ENCODE data around the gene STKLD1.
"Not testable (repeated sequence)": the region's sequence is repeated elsewhere in the genome, so short reads cannot be mapped to it uniquely, and the experiment has no call there.

Gene STKLD1

DNA sequence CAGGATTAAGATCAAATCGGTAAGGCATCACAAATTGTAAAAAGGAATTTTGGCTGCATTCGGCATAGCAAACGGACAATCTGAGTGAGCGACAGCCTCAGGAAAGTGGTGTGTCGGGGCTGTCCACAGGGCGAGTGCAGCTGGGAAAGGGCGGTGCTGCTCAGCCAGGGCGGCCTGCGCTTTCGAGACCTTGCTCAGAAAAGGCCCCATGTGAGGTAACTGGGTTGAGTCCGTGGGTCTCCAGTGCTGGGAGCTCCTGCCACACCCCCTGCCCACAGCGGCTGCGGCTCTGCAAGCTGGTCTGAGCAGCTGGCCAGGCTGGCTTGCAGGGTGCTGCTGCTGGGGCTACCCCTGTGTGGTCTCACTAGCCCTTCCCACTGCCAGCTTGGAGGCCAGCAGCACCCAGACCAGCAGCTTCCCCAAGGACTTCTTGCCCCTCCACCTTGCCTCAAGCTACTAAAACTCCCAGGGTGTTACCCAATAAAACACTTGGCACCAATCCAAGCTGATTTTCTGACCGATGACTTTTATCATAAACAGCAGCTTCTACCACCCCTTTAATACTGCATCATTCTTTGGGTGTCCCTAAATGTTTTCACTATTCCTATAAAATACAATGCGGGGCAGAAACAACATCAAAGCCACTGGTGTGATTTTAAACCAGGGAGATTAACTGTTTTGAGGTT is 13.7 kb upstream of the STKLD1 start:
- DNase-seq (ENCODE audit: low read depth): no peak

DNA sequence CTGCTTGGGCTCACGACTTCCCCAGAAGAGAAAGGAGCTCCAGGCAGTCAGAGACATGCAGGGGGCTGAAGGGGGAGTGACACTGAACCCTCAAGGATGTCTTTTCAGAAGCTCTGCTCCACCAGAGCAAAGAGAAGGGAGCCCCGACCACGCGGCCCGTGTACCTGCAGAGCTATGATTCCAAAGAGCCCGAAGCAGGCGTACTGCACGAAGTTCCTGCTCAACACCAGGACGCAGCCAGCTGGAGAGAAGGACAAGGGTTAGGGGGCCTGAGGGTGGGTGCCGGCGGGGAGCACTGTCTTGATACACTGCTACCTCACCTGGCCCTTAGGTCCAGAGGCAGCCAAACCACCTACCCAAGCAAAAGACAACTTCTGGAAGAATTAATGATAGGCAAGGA is 9.7 kb upstream of the STKLD1 start:
- no peak for DNase-seq (ENCODE audit: low read depth)

DNA sequence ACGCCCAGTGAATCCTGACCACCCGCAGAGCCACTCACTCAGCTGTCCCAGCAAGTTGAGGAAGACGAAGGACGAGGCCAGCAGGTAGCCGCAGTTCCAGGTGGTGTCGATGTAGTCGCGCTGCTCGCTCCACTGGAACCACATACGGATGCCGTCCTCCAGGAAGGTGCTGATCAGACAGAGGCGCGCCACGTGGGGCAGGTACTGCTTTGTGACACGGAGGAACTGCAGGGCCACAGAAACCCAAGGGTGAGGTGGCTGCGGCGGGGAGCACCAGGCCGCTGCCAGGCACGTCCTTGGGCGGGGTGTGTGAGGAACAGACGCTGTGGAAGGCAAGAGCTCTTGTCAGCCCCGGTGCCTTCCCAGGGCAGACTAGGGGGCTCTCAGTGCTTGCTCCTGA is 8.9 kb upstream of the STKLD1 start:
- DNase-seq (ENCODE audit: low read depth): no peak

DNA sequence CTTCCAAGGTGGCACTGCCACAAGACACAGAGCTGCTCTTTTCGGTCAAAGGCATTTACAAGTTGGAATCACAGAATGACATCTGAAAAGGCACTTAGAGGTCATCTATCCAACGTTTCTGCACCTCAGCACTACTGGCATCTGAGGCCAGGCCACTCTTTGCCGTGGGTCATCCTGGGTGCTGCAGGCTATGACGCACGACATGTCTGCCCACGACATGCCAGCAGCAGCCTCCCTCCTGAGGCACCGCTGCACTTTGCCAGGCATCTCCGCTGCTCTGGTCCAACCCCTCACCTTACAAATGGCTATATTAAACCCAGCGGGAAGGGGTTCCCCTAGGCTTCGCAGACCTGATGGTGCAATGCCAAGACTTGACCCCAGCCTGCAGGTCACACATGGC is 8.4 kb upstream of the STKLD1 start:
- DNase-seq (ENCODE audit: low read depth): no peak

DNA sequence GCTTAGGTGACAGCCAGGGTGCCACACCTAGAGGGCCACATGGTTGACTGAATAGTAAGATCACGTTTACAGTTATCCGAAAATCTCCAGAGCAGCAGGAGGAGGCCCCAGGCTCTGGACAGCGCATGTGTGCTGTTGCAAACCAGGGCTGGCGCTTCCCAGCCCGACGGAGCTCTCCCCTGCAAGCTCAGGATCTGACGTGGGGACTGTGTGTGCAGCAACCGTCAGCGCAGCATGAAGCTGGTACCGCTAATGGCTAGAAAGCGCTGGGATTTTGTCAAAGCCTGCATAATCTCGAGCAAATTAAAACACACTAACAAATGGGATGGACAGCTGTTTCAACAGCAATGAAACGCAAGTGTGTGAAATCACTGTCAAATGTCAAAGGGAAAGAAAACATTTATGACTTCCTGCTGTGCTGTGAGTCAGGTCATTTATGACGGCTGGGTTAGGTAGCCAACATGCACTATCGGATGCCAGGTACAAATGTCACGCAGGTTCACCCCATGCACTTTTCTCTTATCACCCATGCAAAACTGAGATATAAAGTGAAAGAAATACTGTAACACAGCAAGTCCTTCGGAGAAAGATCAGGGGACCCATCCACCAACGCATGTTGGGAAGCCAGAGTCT is 7.8 kb upstream of the STKLD1 start:
- DNase-seq (ENCODE audit: low read depth): no peak

DNA sequence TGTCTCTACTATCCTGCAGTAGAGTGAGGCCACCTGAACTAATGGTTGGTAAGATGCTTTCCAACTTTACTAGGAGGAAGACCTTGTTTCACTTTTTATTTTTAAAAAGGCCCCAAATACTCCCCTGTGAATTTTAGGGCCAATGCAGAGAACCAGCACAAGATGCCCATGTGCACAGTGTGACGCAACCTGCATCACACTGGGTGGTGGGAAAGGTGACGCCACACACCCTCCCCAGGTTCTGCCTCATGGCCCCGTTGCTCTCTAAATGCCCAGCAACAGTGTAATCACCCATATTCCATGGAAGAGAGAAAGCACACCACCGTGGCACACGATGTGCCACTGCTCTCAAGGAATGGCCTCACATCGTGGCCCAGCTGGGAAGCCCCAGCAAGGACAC is 6.7 kb upstream of the STKLD1 start:
- DNase-seq (ENCODE audit: low read depth): no peak

DNA sequence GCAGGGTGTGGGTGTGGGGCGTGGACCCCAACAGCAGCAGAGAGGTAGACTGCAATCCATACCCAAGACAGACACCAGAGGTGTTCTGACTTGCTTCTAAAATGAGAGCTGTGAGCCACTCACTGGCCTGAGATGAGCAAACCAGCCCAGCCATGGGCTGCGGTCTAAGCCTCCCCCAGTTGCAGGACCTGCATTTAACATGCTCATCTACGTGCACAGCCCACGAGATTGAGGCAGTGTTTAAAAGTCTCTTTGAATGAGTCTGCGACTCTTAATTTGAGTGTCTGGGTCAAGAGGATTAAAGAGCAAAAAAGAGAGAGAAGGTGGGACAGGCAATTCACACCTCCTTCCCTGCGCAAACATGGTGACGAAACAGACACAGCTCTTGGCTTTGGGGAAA is 6.2 kb upstream of the STKLD1 start:
- no peak for DNase-seq (ENCODE audit: low read depth)

DNA sequence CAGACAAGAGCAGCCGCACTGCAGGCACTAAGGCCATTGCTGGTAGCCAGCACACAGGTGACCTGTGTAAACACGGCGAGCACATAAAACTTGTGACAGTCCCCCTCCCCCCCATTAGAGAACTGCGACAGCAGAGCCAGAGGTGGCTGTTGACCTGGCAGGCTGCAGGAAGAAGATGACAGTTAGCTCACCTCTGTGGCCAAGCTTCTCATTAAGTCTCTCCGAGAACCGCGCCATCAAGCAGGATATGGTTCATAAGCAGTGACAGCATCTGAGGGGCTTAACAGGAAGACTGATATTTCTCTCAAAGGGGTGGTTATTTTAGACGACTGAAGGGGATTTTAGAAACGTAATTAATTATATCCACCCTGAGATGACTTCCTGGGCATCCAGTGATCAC is 5.5 kb upstream of the STKLD1 start:
- no peak for DNase-seq (ENCODE audit: low read depth)

DNA sequence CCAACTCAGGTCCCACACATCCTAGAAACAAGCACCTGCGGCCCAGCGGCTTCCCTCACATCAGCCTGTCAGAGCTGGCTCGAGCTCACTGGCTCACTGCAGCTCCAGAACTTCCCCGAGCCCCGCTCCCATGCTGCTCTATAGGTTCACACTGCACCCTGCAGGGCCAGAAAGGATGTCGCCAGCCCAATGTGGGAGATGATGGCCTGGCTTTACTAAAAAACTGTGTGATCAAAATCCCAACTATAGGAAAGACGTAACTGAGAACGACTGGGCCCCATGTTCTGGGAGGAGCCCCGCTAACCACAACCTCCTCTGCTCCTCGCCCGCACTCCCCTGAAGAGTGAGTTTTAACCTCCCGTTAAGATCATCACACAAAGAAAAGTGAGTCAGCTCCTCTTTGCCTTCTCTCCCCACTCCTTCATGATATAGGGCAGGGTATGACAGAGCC is 4.9 kb upstream of the STKLD1 start:
- peak; percentile 73 for DNase-seq (ENCODE audit: low read depth)

DNA sequence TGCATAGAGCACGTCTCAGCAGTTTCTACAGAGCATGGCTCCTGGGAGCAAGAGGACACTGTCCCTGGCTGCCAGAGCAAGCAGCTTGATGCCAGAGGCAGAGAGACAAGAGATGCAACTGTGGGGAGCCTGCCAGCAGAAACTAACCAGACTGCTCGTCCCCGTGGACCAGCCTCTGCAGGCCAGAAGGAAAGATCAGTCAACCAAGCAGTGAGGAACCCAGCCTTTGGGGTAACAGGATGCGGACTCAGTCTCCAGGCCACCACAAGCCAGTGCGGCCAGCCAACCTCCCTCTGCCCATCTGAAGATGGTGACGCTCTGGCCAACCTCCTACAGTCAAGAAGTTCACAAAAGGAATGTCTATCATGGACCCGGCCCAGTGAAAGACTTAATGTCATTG is 4.0 kb upstream of the STKLD1 start:
- DNase-seq (ENCODE audit: low read depth): no peak

DNA sequence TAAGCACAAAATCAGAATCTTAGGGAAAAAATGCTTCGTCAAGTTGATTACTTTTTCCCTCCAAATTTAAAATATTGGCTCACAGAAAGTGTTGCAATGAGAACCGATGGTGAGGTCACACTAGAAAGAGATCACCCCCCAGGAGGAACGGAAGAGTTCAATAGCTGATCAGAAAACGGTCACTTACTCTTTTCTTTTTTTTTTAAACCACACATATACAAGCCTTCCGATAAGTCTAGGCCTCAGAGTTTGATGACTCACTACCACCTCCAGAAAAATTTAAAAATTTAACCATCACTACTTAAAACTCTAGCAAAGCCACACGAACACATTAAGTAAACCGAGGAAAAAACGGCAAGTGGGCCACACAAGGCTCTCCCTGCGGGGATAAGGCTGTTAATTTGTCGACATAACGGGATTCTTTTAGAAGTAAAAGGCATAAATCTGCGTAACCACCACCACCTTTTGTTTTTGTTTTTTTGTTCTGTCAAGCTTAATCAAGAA is 1.5 kb upstream of the STKLD1 start:
- DNase-seq (ENCODE audit: low read depth): no peak

DNA sequence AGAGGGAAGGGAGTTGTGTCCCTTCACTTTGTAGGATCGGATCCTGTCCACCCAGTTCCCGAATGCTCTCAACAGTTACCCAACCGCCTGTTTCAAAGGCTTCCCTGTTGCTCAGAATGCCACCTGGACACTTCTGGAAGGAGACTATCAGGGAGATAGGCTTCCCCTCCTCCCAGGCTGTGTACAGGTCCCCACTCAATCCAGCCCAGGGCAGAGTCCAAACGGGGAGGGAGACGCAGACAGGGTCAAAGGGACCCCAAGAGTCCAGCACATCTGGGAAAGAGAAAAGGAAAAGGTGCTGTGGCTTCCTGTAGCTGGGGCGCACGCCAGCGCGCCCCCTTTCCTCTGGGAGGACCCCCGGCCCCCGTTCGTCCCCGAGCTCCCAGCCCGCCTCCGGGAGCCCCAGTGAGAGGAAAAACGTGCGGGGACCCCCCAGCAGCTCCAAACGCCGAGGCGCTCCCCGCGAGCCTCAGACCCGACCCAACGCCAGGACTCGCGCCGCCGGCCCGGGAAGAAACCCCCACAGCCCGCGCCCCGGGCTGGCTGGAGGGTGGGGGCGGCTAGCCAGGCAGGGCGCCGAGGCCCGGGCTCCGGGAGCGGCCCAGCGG is 946 bp upstream of the STKLD1 start:
- DNase-seq (ENCODE audit: low read depth): no peak

DNA sequence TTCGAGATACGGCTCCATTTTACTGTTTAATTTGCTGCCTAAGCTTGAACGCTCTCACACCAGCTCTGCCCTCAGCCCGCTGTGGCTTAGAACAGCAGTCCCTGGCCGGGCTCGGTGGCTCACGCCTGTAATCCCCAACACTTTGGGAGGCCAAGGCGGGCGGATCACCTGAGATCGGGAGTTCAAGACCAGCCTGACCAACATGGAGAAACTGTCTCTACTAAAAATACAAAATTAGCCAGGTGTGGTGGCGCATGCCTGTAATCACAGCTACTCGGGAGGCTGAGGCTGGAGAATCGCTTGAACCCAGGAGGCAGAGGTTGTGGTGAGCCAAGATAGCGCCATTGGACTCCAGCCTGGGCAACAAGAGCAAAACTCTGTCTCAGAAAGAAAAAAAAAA is 1.1 kb downstream of the STKLD1 start:
- DNase-seq (ENCODE audit: low read depth): not testable (repeated sequence)

DNA sequence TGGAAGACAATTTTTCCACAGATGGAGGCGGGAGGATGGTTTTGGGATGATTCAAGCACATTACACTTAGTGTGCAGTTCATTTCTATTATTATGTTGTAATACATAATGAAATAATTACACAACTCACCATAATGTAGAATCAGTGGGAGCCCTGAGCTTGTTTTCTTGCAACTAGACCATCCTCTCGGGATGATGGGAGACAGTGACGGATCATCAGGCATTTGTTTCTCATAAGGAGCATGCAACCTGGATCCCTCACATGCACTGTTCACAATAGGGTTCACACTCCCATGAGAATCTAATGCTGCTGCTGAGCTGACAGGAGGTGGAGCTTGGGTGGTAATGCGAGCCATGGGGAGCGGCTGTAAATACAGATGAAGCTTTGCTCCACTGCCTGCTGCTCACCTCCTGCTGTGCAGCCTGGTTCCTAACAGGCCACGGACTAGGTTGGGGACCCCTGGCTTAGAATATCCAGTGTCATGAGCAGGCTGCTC is 1.6 kb downstream of the STKLD1 start:
- no peak for DNase-seq (ENCODE audit: low read depth)

DNA sequence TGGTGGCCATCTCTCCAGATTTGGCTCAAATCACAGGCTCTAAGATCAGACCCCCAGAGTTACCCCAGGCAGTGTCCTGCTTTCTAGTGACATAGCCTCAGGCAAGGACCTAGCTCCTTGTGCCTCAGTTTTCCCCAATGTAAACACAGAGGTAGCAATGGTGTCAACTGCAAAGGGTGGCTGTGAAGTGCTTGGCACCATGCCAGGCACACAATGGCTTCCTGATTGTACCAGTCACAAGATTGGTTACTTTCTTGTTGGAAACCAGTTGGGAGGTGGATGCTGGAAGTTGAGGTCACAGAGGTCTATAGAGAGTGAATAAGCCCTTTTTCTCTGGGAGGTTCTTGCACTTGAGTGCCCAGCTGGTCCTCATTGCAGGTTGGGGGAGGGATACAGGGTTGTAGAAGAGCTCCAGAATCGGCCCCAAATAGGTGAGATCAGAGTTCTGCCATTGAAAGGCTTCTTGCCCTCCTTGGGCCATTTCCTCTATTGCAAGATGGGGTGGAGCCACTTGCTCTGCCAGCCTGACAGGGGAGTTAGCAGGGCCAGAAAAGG is 2.3 kb downstream of the STKLD1 start:
- DNase-seq (ENCODE audit: low read depth): no peak

DNA sequence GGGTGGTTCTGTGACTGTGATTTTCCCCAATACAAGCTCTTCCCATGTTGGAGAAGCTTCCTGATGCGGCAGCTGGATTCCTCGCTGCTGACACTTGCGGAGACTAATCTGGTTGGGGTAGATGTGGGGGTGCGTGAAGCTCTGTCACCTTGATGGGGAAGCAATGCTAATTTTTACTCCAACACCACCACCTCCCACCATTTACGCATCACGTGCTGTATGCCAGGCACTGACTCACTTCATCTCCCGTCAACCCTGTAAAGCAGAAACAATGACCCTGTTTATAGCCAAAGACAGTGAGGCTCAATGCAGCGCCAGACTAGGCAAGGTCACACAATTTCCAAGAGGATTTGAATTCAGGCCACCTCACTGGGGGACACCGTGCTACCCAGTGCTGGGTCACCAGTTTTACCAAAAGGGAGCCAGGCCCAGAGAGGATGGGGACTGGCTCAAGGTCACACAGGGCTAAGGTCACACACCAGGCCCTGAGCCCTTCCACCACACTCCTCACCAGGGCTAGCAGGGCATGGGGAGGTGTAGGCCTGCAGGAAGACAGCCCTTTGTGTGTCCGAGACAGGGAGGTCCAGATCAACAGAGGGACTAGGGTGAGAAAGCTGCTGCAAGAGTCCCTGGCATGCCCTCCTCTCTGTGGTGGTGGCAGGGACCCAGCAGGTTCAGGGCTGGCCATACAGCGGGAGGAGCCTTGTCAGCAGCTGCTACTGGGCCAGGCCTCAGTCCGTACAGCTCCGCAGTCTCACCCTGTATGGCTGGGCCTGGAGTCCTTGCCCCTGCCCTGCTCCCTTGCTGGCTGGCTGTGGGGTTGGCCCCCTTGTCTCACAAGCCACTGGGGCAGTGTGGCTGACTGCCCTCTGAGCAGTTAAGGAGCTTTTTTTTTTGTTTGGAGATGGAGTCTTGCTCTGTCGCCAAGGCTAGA is 3.3 kb downstream of the STKLD1 start:
- DNase-seq (ENCODE audit: low read depth): no peak

DNA sequence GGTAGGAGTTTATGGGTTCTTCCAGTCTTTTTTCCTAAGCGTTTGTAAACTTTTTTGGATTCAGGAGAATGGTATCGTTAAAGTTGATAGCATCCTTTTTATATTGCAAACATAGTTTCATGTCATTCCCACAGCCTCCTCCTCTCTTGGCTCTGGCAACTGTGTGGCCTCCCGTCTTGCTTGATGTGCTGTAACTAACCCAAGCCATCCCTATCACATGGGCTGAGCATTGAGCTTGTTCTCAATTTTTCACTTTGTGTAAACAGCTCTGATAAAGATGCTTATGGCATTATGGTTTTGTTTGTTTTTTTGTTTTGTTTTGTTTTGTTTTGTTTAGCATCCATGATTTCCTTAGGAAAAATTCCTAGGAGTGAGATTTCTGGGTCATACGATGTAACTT is 4.6 kb downstream of the STKLD1 start:
- no peak for DNase-seq (ENCODE audit: low read depth)

DNA sequence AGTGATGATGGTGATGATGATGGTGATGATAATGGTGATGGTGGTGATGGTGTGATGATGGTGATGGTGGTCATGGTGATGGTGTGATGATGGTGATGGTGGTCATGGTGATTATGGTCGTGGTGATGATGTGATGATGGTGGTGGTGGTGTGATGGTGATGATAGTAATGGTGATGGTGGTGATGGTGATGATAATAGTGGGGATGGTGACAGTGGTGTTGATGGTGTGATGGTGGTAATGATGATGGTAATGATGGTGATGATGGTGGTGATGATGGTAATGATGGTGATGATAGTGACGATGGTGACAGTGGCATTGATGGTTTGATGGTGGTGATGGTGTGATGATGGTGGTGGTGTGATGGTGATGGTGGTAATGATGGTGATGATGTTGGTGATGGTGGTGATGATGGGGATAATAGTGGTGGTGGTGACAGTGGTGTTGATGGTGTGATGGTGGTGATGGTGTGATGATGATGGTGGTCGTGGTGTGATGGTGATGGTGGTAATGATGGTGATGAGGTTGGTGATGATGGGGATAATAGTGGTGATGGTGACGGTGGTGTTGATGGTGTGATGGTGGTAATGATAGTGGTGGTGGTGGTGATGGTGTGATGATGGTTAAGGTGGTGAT is 6.5 kb downstream of the STKLD1 start:
- no peak for DNase-seq (ENCODE audit: low read depth)

DNA sequence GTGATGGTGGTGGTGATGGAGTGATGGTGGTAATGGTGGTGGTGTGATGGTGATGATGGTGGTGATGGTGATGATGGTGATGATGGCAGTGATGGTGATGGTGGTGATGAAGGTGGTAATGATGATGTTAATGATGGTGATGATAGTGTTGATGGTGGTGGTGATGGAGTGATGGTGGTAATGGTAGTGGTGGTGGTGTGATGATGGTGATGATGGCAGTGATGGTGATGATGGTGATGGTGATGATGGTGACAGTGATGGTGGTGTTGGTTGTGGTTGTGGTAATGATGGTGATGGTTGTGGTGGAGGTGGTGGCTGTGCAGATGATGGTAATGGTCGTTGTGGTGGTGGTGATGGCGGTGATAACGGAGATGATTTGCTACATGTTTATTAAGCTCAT is 7.3 kb downstream of the STKLD1 start:
- no peak for DNase-seq (ENCODE audit: low read depth)

DNA sequence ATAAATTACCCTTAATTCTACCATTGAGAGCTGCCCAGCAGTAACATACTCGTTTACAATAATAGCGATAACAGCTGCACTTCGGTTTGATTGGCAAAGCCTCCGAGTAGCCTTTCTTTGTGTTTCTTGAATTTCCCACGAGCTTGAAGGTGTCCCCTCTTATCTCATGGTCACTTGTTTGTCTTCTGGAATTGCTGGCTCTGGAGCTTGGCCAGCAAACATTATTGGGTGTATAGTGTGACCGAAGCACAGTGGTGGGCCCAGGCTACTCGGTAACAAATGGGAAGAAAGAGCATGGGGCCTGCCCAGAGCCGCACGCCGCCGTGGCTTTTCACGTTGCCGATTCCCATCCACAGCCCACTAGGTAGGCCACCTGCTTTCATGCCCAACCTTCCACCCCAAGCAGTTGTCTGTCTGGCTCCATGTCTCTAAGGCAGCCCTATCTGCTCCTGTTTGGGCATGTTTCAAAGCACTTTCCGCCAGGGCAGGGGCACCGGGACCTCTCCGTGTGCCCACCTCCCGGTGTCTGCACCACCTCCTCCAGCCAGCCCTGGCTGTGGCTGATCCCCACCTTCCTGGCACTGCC is 8.7 kb downstream of the STKLD1 start:
- no peak for DNase-seq (ENCODE audit: low read depth)

DNA sequence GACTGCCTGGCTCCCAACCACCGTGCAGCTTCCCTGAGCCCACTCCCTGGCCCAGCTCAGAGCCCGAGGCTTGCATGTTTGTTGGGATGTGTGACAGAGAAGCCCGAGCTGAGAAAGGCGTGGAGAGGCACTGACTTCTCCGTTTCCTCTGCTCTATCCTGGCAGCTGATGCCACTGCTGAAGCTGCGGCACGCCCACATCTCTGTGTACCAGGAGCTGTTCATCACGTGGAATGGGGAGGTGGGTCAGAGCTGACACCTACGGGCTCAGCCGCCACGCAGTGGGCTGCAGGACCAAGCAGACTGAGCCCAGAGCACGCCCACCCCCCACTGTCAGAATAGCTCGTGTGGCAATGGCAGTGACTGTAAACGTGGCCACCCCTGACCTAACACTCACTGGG is 9.3 kb downstream of the STKLD1 start:
- no peak for DNase-seq (ENCODE audit: low read depth)

Measured in activated T-cell treated with anti-CD3 and anti-CD28 coated beads for 48 hours (primary cell).